Measurements from ENCODE around the gene CCDC87. TPM values are rescaled to one million over a fixed set of nuclear protein-coding genes. Genes with fewer than 3 reads are reported as not detected.
"Not testable (repeated sequence)": the region's sequence is repeated elsewhere in the genome, so short reads cannot be mapped to it uniquely, and the experiment has no call there.

The CCDC87 gene
- total RNA-seq, 1 donor, result 0.27 TPM

DNA sequence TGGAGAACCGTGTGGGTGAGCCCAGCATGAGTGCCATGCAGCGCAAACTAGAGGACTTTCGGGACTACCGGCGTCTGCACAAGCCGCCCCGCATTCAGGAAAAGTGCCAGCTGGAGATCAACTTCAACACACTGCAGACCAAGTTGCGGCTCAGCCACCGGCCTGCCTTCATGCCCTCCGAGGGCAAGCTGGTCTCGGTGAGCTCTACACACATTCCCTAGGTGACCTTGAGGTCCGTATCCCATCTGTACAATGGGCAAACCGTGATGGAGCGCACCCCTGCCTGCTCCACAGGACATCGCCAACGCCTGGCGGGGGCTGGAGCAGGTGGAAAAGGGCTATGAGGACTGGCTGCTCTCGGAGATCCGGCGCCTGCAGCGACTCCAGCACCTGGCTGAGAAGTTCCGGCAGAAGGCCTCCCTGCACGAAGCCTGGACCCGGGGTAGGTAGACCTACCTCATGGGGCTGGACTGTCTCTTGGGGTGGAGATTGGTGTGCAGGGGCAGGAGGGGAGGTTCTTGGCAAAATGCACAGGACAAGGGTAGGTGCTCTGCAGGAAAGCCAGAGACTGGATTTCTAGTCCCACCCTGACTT lies 35.0 kb downstream of the CCDC87 start:
- DNase-seq (ENCODE audit: low read depth in 2 of 3, low spot score in 2 of 3), result no peak

DNA sequence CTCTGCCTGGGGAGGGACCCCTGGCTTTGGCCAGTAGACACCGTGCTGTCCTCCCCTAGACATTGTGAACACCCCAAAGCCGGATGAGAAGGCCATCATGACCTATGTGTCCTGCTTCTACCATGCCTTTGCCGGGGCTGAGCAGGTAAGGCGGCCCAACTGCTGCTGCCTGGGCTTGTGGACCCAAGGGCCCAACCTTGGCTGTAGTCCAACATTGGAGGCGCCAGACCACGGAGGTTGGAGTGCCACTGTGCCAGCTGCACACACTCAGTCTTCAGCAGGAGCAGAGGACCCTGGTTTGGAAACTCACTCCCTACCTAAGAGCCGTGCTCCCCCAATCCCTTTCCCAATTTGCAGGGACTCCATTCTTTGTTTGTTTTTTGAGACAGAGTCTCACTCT lies 36.8 kb downstream of the CCDC87 start:
- no peak for DNase-seq (ENCODE audit: low read depth in 2 of 3, low spot score in 2 of 3)

DNA sequence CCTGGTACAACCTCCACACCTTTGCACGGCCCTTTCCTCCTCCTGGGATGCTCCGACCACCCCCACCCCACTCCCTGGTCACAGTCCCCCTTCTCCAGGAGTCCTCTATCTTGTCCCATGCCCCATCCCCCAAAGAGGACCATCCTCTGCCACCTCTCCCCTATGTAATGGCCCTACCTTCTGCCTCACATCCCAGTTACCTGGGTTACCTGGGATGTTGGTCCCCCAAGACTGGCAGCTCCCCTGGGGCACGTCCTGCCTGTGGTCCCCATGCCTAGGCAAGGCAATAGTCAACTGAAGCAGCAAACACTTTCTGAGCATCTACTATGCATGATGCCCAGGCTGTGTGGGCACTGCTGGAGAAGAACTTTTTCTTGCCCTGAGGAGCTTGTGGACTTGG lies 37.4 kb downstream of the CCDC87 start:
- no peak for DNase-seq (ENCODE audit: low read depth in 2 of 3, low spot score in 2 of 3)

DNA sequence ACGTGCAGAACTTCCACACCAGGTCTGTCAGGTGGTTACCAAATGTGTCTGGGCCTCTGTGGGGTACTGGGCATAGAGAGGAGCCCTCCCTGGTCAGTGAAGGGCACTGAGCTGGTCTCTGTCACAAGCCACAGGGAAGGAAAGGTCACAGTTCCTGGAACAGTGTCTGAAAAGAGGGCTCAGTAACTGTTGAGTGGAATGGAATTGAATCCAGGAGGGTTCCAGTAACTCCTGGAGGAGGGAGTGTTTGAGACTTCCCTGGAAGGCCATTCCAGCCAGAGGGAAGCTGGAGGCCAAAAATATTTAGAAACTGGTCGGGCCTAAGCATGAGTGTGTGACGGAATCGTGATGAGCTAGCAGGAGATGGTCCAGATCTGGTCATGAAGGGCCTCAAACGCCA lies 38.3 kb downstream of the CCDC87 start:
- no peak for DNase-seq (ENCODE audit: low read depth in 2 of 3, low spot score in 2 of 3)

- DNase-seq (ENCODE audit: low read depth in 2 of 3, low spot score in 2 of 3), result no peak
Observed at GRCh38 chr11:66550887-66551286, 42.0 kb downstream of the CCDC87 start.

GRCh38 chr11:66549696-66550095 lies 43.2 kb downstream of the CCDC87 start:
- DNase-seq (ENCODE audit: low read depth in 2 of 3, low spot score in 2 of 3), result no peak

GRCh38 chr11:66548774-66549630 lies 43.9 kb downstream of the CCDC87 start:
- DNase-seq (ENCODE audit: low read depth in 2 of 3, low spot score in 2 of 3), result no peak

DNA sequence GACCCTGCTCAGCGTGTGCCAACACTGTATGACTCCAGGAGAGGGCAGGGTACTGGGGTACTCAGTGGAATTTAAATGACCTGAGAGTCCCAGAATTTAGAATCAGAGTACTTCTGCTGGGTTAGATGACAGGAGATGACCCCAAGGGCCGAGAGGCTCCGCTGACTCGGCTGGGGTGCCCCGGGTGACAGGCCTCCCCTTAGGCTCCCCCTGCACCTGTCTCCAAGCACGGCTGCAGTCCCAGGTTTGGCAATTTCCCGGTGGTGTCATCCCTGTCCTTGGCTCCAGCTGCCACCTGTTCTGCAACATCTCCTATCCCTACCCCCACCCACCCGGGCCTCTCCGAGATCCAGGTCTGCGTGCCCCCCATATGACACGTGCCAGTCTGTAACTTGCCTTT lies 44.8 kb downstream of the CCDC87 start:
- no peak for DNase-seq (ENCODE audit: low read depth in 2 of 3, low spot score in 2 of 3)

DNA sequence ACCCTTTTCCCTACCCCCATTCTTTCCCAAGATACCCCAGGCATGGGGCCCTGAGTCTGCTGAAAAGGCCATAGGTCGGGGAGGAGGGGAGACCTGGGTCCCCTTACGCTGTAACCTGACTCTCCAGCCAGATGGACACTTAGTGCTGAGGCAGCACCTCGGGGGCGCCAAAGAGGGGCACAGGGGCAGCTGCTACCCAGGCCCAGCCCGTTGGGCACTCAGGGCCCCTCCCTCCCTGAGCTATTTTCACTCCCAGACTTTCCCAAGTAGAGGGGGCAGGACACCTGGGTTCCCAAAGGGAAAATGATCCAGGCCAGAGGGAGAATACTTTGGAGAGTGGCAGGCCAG lies 45.2 kb downstream of the CCDC87 start:
- no peak for DNase-seq (ENCODE audit: low read depth in 2 of 3, low spot score in 2 of 3)

- no peak for DNase-seq (ENCODE audit: low read depth in 2 of 3, low spot score in 2 of 3)
Observed at GRCh38 chr11:66546966-66547661, 45.7 kb downstream of the CCDC87 start.

DNA sequence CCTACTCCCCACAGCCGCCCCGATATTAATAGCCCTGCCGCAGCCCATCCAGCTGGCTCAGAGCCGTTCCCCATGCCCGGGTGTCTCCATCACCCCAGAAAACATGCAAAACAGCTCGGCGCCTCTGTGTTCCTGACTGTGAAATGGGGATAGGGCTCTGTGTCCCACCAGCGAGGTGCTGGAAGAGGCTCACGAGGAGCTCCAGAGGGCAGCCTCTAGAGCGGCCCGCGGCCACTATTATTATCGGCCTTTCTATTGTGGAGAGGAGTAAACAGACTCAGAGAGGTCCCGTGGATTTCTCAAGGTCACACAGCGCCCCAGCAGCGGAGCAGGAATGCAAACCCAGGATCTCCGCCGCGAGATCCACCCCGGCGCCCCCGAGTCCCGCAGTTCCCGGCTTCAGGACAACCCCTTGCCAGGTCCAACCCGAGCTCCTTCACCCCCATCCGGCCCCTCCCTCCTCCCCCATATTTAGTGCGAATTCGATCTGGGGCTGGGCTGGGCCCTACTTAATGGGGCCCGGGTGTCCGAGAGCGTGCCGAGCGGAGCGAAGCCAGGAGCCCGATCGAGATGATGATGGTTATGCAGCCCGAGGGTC lies 46.4 kb downstream of the CCDC87 start, which contains the start of gene ACTN3:
TSS of gene ACTN3 (plus strand) at position 536 of the 598 bp plus-strand sequence. CDS start at position 571, 35 bp downstream.
- no peak for DNase-seq (ENCODE audit: low read depth in 2 of 3, low spot score in 2 of 3)

DNA sequence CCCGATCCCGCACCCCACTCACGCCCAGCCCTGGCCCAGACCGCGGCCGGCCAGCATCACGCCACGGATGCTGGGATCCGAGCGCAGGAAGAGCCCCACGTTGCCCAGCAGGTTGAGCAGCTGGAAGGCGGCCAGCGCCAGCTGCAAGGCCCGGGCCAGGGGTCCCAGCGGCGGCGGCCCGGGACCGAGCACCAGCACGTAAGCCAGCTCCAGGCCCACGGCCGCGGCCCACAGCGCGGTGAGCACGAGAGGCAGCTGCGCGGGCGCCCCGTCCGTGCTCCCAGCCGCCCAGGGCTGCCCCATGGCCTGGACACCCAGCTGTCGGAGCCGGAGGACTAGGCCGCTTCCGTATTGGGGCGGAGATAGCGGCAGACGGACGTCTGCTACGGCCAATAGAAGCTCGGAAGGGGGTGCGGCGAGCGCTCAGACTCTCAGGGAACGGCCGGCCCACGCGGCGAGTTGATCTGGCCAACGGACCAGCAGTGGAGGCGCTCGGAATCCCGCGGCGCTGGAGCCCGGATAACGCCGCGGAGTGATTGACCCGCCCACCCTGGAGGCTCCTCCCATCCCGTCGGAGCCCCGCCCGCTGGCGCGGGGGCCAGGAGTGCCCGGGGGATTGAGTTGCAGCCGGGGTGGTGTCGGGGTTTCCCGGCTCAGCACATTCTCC lies 47.0 kb downstream of the CCDC87 start, which contains the start of gene ZDHHC24:
TSS of gene ZDHHC24 (minus strand) at position 348 of the 667 bp plus-strand sequence. CDS start at position 303, 45 bp downstream.
- peak; percentile 65 to 94 (median 93) for DNase-seq (ENCODE audit: low read depth in 2 of 3, low spot score in 2 of 3)

- DNase-seq (ENCODE audit: low read depth in 2 of 3, low spot score in 2 of 3), result not testable (repeated sequence)
Observed at GRCh38 chr11:66544952-66545351, 47.9 kb downstream of the CCDC87 start.

- DNase-seq (ENCODE audit: low read depth in 2 of 3, low spot score in 2 of 3), result peak; percentile 33 to 92 (median 91)
Observed at GRCh38 chr11:66543263-66544107, 49.4 kb downstream of the CCDC87 start.

DNA sequence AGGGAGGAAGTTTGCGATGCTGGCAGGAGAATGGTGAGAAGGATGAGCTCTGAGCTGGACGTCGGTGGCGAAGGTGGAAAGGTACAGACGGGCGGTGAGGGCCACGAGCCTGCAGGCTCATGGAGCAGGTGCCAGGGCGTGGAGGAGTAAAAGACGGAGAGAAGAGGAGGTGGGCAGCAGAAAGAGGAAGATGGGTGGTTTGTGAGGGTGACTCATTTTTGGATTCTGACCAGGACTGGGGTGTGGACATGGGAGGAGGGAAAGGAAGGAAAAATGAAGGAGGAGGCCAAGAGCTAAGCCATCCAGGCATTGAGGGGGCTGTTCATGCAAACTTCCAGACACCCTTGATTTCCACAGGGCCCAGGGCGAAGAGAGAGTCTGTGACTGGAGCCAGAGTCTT lies 50.5 kb downstream of the CCDC87 start:
- DNase-seq (ENCODE audit: low read depth in 2 of 3, low spot score in 2 of 3), result no peak

DNA sequence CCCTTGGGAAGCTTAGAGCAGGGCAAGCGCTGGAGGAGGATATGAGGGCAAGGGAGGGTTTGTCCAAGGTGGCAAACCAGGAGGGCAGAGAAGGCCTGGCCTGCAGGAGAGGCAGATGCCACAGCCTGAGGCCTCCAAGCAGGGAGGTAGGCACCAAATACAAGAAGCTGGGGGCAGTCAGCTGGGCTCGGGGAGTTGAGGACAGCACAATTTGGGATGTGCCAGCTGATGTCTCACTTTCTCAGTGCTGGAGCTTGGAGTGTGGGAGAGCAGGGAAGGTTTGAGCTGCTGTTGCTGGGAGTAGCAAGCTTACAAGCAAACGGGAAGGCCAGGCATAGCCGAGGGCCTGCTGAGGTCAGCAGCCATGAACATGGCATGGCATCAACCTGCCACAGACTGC lies 51.0 kb downstream of the CCDC87 start:
- no peak for DNase-seq (ENCODE audit: low read depth in 2 of 3, low spot score in 2 of 3)

GRCh38 chr11:66540598-66540997 lies 52.3 kb downstream of the CCDC87 start:
- DNase-seq (ENCODE audit: low read depth in 2 of 3, low spot score in 2 of 3), result not testable (repeated sequence)
